DOHH2 (cell line): ENCODE measurements around the gene CLN5.

Experiments used
- H3F3A ChIP-seq: fragments of 200-600 bp; sonication (generic), shearing (Covaris generic); 2 replicates; pipeline ENCODE4 v1.6.0; 2016; ENCODE audit warnings: antibody characterized with exemption, mild to moderate bottlenecking; ENCODE audit not compliant: control insufficient read depth, insufficient read depth
- H3K27ac ChIP-seq: fragments of 200-600 bp; sonication (generic); 2 replicates; pipeline ENCODE4 v1.5.1; 2014; ENCODE audit warnings: low read depth, mild to moderate bottlenecking, low read length, moderate library complexity
- H3K27me3 ChIP-seq: fragments of 200-600 bp; sonication (generic); 2 replicates; pipeline ENCODE4 v1.6.1; 2014; ENCODE audit warnings: mild to moderate bottlenecking, low read length, mixed read lengths; ENCODE audit not compliant: control insufficient read depth
- H3K36me3 ChIP-seq: fragments of 200-600 bp; sonication (generic); 2 replicates; pipeline ENCODE4 v1.6.1; 2014; ENCODE audit warnings: mild to moderate bottlenecking, low read length, moderate library complexity, mixed read lengths; ENCODE audit not compliant: control insufficient read depth
- H3K4me1 ChIP-seq: fragments of 200-600 bp; sonication (generic); 2 replicates; pipeline ENCODE4 v1.6.1; 2014; ENCODE audit warnings: mild to moderate bottlenecking, low read length, mixed read lengths; ENCODE audit not compliant: control insufficient read depth
- H3K4me2 ChIP-seq: fragments of 200-600 bp; sonication (generic); 2 replicates; pipeline ENCODE4 v1.6.0; 2014; ENCODE audit warnings: mild to moderate bottlenecking, low read length, moderate library complexity
- H3K4me3 ChIP-seq: fragments of 200-600 bp; sonication (generic); 2 replicates; pipeline ENCODE4 v1.5.1; 2014; ENCODE audit warnings: mild to moderate bottlenecking, low read length, mixed read lengths
- H3K79me2 ChIP-seq: fragments of 200-600 bp; sonication (generic); 2 replicates; pipeline ENCODE4 v1.6.1; 2014; ENCODE audit warnings: mild to moderate bottlenecking, low read length, mixed read lengths; ENCODE audit not compliant: control insufficient read depth
- H3K9me2 ChIP-seq: fragments of 200-600 bp; sonication (generic); replicated peaks from 2 replicates; pipeline ENCODE4 v1.6.1; 2014; ENCODE audit warnings: mild to moderate bottlenecking, low read length, mixed read lengths; ENCODE audit not compliant: control insufficient read depth
- H3K9me3 ChIP-seq: fragments of 200-600 bp; sonication (generic); 2 replicates; pipeline ENCODE4 v1.6.1; 2014; ENCODE audit warnings: antibody characterized with exemption, low read length, mixed read lengths; ENCODE audit not compliant: control insufficient read depth, insufficient read depth
- H4K20me1 ChIP-seq: fragments of 200-600 bp; sonication (generic); 2 replicates; pipeline ENCODE4 v1.6.0; 2014; ENCODE audit warnings: low read depth, mild to moderate bottlenecking, antibody characterized with exemption, low read length, moderate library complexity; ENCODE audit not compliant: control insufficient read depth, insufficient read depth
- EZH2phosphoT487 ChIP-seq: fragments of 200-600 bp; sonication (generic); IDR thresholded peaks from 2 replicates; pipeline ENCODE4 v1.6.1; 2017; ENCODE audit warnings: borderline replicate concordance, mild to moderate bottlenecking, antibody characterized with exemption, low read length, moderate library complexity, mixed read lengths
- TF ChIP-seq, protein P1 (sequence below): fragments of 200-600 bp; sonication (generic); IDR thresholded peaks from one replicate; pipeline ENCODE4 v1.5.1; 2014; ENCODE audit warnings: antibody characterized with exemption, mild to moderate bottlenecking, low read depth, low read length; ENCODE audit not compliant: poor library complexity, severe bottlenecking

CLN5 gene

GRCh38 chr13:77028202-77028601, 36.3 kb downstream of the CLN5 start:
- Histone ChIP-seq H4K20me1 (peaks cover 16% of the 10 kb centered on the region), H3K79me2 (peaks cover 33% of the 10 kb centered on the region), H3K4me2 (peak overlapping the region; percentile 76), H3F3A (peaks cover 6% of the 10 kb centered on the region), H3K9me2 (no peaks in the 10 kb centered on the region), H3K36me3 (peaks cover 18% of the 10 kb centered on the region), H3K9me3 (no peaks in the 10 kb centered on the region), H3K27me3 (no peaks in the 10 kb centered on the region), H3K27ac (no peak overlapping the region), H3K4me3 (peak overlapping the region; percentile 96), H3K4me1 (peaks cover 33% of the 10 kb centered on the region)
- TF ChIP-seq, protein P1, sequence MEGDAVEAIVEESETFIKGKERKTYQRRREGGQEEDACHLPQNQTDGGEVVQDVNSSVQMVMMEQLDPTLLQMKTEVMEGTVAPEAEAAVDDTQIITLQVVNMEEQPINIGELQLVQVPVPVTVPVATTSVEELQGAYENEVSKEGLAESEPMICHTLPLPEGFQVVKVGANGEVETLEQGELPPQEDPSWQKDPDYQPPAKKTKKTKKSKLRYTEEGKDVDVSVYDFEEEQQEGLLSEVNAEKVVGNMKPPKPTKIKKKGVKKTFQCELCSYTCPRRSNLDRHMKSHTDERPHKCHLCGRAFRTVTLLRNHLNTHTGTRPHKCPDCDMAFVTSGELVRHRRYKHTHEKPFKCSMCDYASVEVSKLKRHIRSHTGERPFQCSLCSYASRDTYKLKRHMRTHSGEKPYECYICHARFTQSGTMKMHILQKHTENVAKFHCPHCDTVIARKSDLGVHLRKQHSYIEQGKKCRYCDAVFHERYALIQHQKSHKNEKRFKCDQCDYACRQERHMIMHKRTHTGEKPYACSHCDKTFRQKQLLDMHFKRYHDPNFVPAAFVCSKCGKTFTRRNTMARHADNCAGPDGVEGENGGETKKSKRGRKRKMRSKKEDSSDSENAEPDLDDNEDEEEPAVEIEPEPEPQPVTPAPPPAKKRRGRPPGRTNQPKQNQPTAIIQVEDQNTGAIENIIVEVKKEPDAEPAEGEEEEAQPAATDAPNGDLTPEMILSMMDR: no peak
- TF ChIP-seq EZH2phosphoT487: no peak

DNA sequence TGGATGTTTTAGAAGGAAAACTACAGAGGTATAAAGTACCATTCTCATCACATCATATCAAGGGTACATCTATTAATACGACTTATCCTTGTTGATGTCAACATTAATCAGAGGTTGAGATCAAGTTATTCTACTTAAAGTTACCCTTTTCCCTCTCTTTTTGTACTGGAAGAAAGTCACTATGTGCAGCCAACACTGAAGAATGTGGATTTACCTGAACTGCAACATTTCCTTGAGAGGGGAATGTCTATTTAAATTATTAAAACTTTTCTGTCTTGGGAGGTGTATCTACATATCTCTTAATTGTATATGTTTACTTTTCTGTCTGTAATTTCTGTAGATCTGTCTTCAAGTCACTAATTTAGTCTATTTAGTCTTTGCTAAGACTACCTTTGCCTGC, 37.6 kb downstream of the CLN5 start:
- Histone ChIP-seq H3K4me1 (peaks cover 22% of the 10 kb centered on the region), H3K4me3 (no peak overlapping the region), H3K27ac (no peak overlapping the region)

DNA sequence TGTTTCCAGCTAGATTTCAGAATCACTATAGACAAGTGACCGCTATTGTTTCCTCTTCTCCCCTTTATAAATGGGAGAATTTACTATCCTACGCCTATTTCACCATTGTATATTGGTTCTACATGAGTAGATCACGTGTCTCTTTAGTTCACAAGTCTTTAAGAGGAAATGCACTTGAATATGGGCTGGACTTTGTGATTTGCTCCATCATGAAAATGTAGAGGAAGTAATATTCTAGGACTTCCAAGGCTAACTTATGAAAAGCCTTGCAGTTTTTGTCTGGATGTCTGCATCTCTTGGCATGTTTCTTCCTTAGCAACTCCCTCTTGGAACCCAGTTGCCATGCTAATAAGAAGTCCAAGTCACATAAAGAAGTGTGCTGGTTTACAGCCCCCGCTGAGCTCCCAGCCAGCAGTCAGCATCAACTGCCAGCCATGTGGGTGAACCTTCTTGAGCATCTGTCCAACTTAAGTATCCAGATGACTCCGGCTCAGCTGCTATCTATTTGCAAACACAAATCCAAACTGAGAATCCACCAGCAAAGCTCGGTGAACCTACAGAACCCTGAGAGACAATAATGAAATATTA, 39.9 kb downstream of the CLN5 start:
- Histone ChIP-seq H3K9me2 (no peaks in the 10 kb centered on the region), H3K9me3 (no peaks in the 10 kb centered on the region), H3K36me3 (no peaks in the 10 kb centered on the region), H3K4me3 (no peak overlapping the region), H3K79me2 (no peaks in the 10 kb centered on the region), H3K4me2 (no peak overlapping the region), H4K20me1 (no peaks in the 10 kb centered on the region), H3K27ac (no peak overlapping the region), H3K27me3 (no peaks in the 10 kb centered on the region), H3F3A (no peaks in the 10 kb centered on the region), H3K4me1 (peaks cover 11% of the 10 kb centered on the region)
- TF ChIP-seq EZH2phosphoT487: no peak
- TF ChIP-seq, protein P1: no peak

More for the DNA sequence above, 37.6 kb downstream of the CLN5 start:
- peaks cover 3% of the 10 kb centered on the region; the same call in 1 of the 2 replicates for H3F3A ChIP-seq
- H4K20me1 ChIP-seq: peaks cover 11% of the 10 kb centered on the region
- H3K4me2 ChIP-seq: no peak overlapping the region
- no peaks in the 10 kb centered on the region for H3K9me3 ChIP-seq
- H3K36me3 ChIP-seq: peaks cover 8% of the 10 kb centered on the region
- no peaks in the 10 kb centered on the region for H3K9me2 ChIP-seq
- H3K27me3 ChIP-seq: no peaks in the 10 kb centered on the region
- TF ChIP-seq, protein P1: no peak
- TF ChIP-seq EZH2phosphoT487: no peak
- H3K79me2 ChIP-seq: peaks cover 20% of the 10 kb centered on the region
